ENCODE data around the gene NEMP1.
"Not testable (repeated sequence)": the region's sequence is repeated elsewhere in the genome, so short reads cannot be mapped to it uniquely, and the experiment has no call there.

Gene NEMP1

GRCh38 chr12:57019983-57020719 is 58.4 kb downstream of the NEMP1 start:
- Histone ChIP-seq H3K27ac (no peak overlapping the region), H3K4me3 (no peak overlapping the region)
- TF ChIP-seq CTCF (IDR thresholded peaks at IDR 0.05), result no peak
- DNase-seq (ENCODE audit: low spot score), result no peak

- H3K27ac ChIP-seq, result no peak overlapping the region
- TF ChIP-seq CTCF (IDR thresholded peaks at IDR 0.05), result no peak
- no peak overlapping the region for H3K4me3 ChIP-seq
- DNase-seq (ENCODE audit: low spot score), result no peak
Measured at GRCh38 chr12:57018906-57019305, 59.7 kb downstream of the NEMP1 start.

GRCh38 chr12:57018353-57018752 is 60.2 kb downstream of the NEMP1 start:
- H3K4me3 ChIP-seq; DNase-seq (ENCODE audit: low spot score); H3K27ac ChIP-seq: not testable (repeated sequence)

- TF ChIP-seq CTCF (IDR thresholded peaks at IDR 0.05), result no peak
- H3K4me3 ChIP-seq, result no peak within 1 kb of the TSS
- H3K27ac ChIP-seq, result no peak within 1 kb of the TSS
- DNase-seq (ENCODE audit: low spot score), result no peak
Measured at GRCh38 chr12:57016348-57016747, 62.2 kb downstream of the NEMP1 start, which contains the start of gene TAC3. Gene TAC3, minus strand, starts transcription at chr12:57016529. Its CDS starts 732 bp downstream, at chr12:57015797.

- DNase-seq (ENCODE audit: low spot score), result no peak
- H3K4me3 ChIP-seq, result no peak overlapping the region
- TF ChIP-seq CTCF (IDR thresholded peaks at IDR 0.05), result no peak
Measured at GRCh38 chr12:57012600-57013465, 65.8 kb downstream of the NEMP1 start.

GRCh38 chr12:57011438-57012424 is 66.9 kb downstream of the NEMP1 start:
- H3K27ac ChIP-seq, result no peak overlapping the region
- DNase-seq (ENCODE audit: low spot score), result no peak
- no peak overlapping the region for H3K4me3 ChIP-seq
- no peak for TF ChIP-seq CTCF (IDR thresholded peaks at IDR 0.05)

More at GRCh38 chr12:57012600-57013465, 65.8 kb downstream of the NEMP1 start:
- no peak overlapping the region for H3K27ac ChIP-seq
